HG03378 (cell line): Measurements from ENCODE around the gene SNX7.

Experiments
- ATAC-seq: cut with Tn5 transposase; IDR thresholded peaks from one replicate; pipeline ENCODE4 v1.9.1; 2021; ENCODE audit warnings: mild to moderate bottlenecking, moderate library complexity; ENCODE audit not compliant: unreplicated experiment

Gene SNX7

DNA sequence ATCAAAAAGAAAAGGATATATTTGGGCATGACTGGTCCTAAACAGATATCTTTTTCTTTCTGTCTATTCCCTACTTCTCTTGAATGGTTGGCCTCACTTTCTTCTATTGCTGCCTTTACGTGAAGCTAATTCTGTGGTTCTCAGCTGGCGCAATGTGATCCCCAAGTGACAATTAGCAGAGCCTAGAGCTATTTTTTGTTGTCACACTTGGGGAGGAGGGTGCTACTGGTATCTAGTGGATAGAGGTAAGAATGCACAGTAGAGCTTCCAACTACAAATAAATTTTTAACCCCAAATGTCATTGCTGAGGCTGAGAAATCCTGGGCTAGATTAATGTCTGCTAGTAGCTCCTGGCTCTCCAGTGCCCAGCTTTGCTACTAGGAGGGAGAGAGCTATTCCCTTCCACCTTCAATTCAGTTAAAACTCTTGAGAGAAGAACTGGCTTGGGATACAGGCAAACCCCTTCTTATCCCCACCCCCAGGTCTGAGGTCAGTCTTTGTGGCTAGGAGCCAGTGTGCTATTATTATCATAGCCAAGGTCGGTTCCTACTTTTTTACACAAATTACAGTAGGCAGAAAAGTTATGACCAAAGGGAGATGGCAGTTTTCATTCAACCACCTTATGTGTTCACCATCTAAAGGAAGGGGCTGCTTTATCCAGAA, 102.1 kb downstream of the SNX7 start:
- no peak for ATAC-seq

DNA sequence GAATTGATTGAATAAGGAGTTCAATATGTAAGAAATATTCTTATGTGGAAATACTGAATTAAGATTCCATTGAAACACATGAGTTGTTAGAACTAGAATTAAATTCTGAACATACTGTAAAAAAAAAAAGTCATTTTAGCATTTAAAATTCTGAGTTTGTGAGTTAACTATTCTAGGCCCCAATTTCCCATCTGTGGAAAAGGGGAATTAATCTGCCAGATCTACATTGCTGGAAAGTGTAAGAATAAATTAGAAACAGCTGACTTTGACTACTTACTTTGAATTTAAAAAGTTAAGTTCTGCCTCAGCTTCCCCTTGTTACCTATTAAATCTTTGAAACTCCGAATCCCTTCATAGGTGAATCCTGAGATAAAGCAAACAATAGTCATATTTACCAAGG, 103.0 kb downstream of the SNX7 start:
- no peak for ATAC-seq

DNA sequence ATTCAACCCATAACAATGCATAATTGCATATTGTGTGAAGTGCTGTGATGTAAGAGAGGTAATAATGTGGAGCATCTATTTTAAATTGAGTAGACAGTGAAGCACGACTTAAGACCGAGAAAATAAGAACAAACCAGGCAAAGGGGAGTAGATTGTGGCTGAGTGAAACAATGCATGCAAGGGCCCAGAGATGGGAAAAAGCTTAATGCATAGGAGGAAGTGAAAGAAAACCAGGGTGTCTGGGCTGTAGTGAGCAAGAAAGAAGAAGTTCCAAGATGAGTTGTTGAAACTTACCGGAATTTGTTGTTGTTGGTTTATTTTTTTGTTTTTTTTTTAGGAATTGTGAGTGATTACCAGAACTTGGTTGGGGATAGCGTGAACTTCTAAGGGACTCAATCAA, 104.7 kb downstream of the SNX7 start:
- ATAC-seq, result peak; percentile 76

DNA sequence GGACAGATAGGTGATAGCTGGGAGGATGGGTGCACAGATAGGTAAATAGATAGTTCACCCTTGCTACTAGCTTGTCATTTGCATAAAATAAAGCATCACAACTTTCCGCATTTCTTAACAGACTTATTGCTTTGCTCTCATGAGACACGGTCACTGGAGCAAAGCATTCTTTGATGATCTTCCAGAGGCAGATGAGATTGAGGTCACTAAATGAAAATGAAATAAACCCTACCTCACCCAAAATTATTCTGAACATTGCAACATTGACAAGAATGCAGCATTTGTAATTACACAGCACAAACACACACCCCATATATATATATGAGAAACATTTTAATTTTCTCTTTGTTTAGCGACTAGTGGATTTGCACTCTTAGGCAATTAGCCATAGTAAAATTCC, 107.6 kb downstream of the SNX7 start:
- ATAC-seq, result no peak

DNA sequence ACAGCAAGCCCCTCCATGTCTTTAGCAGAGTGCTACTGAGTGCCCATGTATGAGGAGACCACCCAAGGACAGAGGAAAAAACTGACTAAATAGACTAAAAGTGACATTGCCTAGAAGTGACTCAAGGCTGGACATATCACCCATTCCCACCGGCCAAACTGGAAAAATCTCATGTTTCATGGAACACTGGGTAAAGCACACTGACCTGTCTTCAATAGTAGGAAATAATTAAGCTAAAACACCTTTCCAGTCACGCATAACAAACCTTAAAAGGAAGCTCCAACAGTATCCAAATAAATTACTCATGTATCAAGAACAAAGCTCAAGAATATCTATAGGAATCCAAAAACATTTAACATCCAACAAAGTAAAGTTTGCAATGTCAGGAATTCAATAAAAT, 120.4 kb downstream of the SNX7 start:
- ATAC-seq, result no peak

DNA sequence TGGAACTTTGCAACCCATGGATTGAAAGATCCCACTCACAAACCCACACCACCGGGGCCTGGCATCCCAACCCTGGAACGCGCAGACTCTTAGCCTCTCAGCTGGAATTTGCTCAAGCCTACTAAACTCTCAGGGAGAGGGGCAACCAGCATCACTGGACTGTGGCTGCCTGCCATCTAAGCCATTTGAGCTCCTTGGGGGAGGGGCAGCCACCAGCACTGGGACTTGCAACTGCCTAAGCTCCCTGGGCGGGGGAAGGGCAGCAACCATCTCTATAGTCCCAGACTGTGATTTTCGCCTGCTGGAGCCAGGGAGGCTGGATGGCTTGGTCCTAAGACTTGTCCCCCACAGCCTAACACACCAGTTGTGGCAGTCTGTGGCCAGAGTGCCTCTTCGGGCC, 122.3 kb downstream of the SNX7 start:
- ATAC-seq, result no peak

DNA sequence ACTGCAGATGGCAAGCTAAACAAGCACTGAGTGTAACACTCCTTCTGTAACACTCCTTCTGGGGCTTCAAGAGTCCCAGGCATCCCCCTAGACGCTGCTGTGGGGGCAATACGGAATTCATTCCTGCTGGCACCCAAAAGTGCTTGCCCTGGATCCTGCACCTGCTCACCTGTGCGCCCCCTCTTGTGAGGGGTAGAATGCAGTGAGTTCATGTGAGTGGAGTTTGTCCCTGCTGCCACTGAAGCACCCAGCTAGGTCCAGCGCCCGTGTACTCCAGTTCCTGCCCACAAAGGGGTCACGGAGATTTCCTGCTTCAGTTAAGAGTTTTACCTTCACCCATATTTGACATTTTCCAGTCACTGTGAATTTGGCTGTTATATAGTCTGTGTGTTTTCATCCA, 130.0 kb downstream of the SNX7 start:
- ATAC-seq, result no peak

DNA sequence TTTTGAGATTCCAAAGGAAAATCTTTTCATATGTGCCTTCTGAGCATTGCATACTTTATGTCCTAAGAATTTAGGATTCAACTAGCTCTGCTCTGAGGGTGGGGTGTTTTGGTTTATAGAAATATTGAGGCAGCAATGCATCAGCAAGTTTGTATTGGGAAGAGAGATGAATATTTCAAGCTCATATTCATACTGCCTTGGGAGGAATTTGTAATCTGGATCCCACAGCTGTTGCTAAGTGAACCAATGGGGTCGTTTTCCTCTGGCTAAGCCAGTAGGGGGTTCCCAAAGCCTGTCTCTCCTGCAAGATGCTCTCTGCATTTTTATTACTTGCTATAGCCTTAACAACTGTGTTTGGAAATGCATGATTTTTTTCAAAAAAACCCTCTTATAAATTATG, 130.6 kb downstream of the SNX7 start:
- no peak for ATAC-seq

DNA sequence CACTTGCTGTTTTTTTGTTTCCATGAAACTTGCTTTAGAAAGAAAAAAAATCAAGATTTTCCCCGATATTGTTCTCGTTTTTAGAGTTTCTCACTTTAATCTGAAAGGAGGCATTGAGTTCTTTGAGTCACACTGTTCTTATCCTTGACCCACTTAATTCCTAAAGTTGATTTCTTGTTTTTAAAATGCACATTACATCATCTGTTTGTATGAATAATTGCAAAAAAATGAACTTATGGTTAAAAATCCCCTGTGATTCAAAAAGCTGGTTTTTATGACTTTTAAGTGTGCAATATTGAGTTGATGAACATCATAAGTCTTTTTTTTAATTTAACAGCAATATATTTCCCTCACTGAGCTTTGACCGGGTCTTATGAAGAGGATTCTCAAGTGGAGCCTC, 131.6 kb downstream of the SNX7 start:
- ATAC-seq, result no peak

DNA sequence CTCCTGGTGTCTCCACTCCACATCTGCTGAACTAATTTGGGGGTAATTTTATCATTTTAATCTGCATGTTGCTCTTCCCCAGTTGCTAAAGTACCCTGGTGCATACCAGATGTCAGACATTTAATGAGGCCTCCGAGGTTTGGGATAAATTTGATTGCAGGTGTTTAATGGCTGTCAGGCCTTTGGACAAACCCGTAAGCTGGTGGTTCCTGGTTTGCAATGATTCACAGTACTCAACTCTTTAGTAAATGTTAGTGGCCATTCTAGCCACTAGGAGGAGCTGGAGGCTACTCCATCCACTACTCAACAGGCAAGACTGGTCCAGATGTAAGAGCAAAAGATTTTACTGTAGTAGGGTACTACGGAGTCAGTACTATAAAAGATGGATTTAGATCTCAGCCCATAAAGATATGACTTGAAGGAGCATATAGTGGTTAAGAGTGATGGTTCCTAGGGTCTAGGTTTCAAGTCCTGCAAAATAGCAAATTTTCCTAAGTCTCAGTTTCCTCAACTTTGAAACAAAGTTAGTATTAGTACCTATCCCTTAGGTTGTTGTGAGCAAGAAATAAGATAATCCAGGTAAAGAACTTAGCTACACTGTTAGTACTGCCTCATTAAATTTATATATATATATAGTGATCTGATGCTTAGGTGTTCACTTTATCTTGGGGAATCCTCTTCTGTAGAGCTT, 132.8 kb downstream of the SNX7 start:
- ATAC-seq, result peak; percentile 99

DNA sequence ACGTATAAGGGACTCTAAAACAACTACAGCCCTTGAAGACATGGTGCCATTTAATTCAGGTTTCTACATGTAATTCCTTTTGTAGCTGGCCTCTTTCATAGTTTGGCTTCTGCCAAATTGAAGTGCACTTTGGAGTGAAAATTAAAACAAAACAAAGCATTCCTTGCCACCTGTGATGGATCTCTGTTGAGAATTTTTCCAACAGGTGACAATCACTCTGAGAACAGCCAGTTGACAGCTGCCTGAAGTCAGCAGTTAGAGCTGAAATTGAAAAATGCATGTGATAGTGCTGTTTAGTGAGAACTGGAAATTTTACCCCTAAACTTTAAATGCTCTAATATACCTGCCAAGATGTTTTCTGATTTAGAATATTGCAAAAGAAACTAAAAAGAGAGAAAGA, 134.5 kb downstream of the SNX7 start:
- no peak for ATAC-seq

DNA sequence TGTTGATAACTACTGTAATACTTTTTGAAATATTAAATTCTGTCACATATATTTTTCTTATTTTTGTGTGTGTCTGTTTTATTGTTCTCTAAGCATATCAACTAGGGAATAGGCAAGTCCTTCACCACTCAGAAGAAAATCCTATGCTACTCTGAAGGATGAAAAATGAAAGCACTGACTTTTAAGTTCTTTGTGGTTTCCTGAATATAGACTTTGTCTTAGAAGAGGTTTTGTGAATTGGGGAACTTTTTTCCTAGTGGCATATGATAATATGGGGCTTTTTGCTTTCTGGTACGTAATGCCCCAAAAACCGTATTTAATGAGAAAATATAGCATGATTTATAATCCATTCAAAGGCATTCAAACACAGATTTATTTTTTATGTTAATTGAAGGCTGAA, 136.0 kb downstream of the SNX7 start:
- no peak for ATAC-seq
